Astrocyte (in vitro differentiated cells and primary cell): ENCODE measurements around the gene RUVBL2. TPM values are rescaled to one million over a fixed set of nuclear protein-coding genes. Genes with fewer than 3 reads are reported as not detected.

Source experiments
- DNase-seq: peaks from one replicate; pipeline ENCODE4 v3.0.0-alpha.2; 2010; ENCODE audit warnings: low read depth
- FAIRE-seq: peaks from 2 replicates; lab custom pipeline; 2011; peaks lifted over from hg19 to GRCh38; lab: Jason Lieb, UNC
- H2AFZ ChIP-seq: 2 replicates; pipeline ENCODE4 v1.6.0; 2012; ENCODE audit warnings: low read depth, low read length, inconsistent platforms
- H3K27ac ChIP-seq: 2 replicates; pipeline ENCODE4 v1.5.1; 2011; ENCODE audit warnings: low read depth, low read length, inconsistent platforms
- H3K27me3 ChIP-seq: 2 replicates; pipeline ENCODE4 v1.6.0; 2011; ENCODE audit warnings: low read length, inconsistent platforms; ENCODE audit not compliant: insufficient read depth
- H3K36me3 ChIP-seq: 2 replicates; pipeline ENCODE4 v1.5.1; 2011; ENCODE audit warnings: low read length, inconsistent platforms; ENCODE audit not compliant: insufficient read depth
- H3K4me1 ChIP-seq: 2 replicates; pipeline ENCODE4 v1.5.1; 2011; ENCODE audit warnings: low read length, inconsistent platforms; ENCODE audit not compliant: insufficient read depth
- H3K4me2 ChIP-seq: 2 replicates; pipeline ENCODE4 v1.6.0; 2012; ENCODE audit warnings: low read length, inconsistent platforms
- H3K4me3 ChIP-seq: 2 replicates; pipeline ENCODE4 v1.5.1; 2011; ENCODE audit warnings: low read depth, mild to moderate bottlenecking, low read length, inconsistent platforms; ENCODE audit not compliant: insufficient read depth
- H3K79me2 ChIP-seq: 2 replicates; pipeline ENCODE4 v1.6.0; 2012; ENCODE audit warnings: mild to moderate bottlenecking, low read length, inconsistent platforms; ENCODE audit not compliant: insufficient read depth
- H3K9ac ChIP-seq: 2 replicates; pipeline ENCODE4 v1.6.0; 2012; ENCODE audit warnings: mild to moderate bottlenecking, low read length, inconsistent platforms
- H3K9me3 ChIP-seq: 2 replicates; pipeline ENCODE4 v1.5.1; 2012; ENCODE audit warnings: low read depth, mild to moderate bottlenecking, low read length, inconsistent platforms; ENCODE audit not compliant: insufficient read depth
- H4K20me1 ChIP-seq: 2 replicates; pipeline ENCODE4 v1.6.0; 2012; ENCODE audit warnings: low read length, inconsistent platforms; ENCODE audit not compliant: insufficient read depth
- H3K27ac Mint-ChIP-seq: one replicate; pipeline ENCODE4 v1.8.0; 2021; ENCODE audit warnings: mild to moderate bottlenecking, mixed read lengths; ENCODE audit not compliant: unreplicated experiment
- H3K27me3 Mint-ChIP-seq: one replicate; pipeline ENCODE4 v1.8.0; 2021; ENCODE audit warnings: low read depth, mixed read lengths; ENCODE audit not compliant: unreplicated experiment
- H3K36me3 Mint-ChIP-seq: one replicate; pipeline ENCODE4 v1.8.0; 2021; ENCODE audit warnings: low read depth, mixed read lengths; ENCODE audit not compliant: unreplicated experiment
- H3K4me1 Mint-ChIP-seq: one replicate; pipeline ENCODE4 v1.8.0; 2021; ENCODE audit warnings: low read depth, mixed read lengths; ENCODE audit not compliant: unreplicated experiment
- H3K4me3 Mint-ChIP-seq: one replicate; pipeline ENCODE4 v1.8.0; 2021; ENCODE audit warnings: mild to moderate bottlenecking, moderate library complexity, mixed read lengths; ENCODE audit not compliant: unreplicated experiment
- H3K9me3 Mint-ChIP-seq: one replicate; pipeline ENCODE4 v1.8.0; 2021; ENCODE audit warnings: mild to moderate bottlenecking, mixed read lengths; ENCODE audit not compliant: unreplicated experiment
- EZH2 ChIP-seq: IDR thresholded peaks from 2 replicates; pipeline ENCODE4 v1.6.1; 2012; ENCODE audit warnings: mild to moderate bottlenecking, low read length, inconsistent platforms; ENCODE audit not compliant: insufficient read depth
- total RNA-seq: library from RNA; stranded (reverse); gene quantifications from 2 replicates; pipeline ENCODE4 v1.2.1, GENCODE V29; 2021
- TF ChIP-seq, protein P1 (sequence below): IDR thresholded peaks from 2 replicates; pipeline ENCODE4 v1.5.1; 2011; ENCODE audit warnings: low read depth, mild to moderate bottlenecking, inconsistent platforms, low read length, moderate library complexity; ENCODE audit not compliant: insufficient read depth

The RUVBL2 gene
- total RNA-seq, 1 donor from 2014 or later = 106 TPM

DNA sequence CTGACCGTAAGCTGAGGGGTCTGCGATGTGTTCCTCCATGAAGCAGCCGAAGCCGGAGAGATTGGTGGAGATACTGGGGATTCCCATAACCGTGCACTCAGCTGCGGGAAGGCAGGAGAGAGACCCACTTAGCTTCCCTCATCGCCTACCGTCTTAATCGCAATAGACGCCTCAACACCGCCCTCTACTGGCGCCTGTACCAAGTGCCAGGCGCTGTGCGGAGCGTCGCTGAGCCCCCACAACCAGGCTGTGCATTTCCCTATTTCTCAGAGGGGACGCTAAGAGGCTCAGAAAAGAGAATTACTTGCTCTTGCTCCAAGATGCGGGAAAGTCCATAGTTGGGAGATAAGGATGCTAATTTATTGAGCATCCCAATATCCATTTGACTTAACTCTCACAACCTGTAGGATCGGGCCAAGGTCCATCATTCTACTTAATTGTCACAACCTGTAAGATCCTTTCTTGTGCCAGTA lies 22.7 kb upstream of the RUVBL2 start:
- Histone ChIP-seq H3K79me2 (peaks cover 12% of the 10 kb centered on the region), H3K4me1 (peaks cover 13% of the 10 kb centered on the region), H3K4me2 (no peak overlapping the region), H3K9me3 (no peaks in the 10 kb centered on the region), H4K20me1 (peaks cover 45% of the 10 kb centered on the region), H3K9ac (peak overlapping the region; percentile 21), H2AFZ (no peak overlapping the region), H3K27ac (no peak overlapping the region), H3K27me3 (no peaks in the 10 kb centered on the region), H3K4me3 (no peak overlapping the region), H3K36me3 (peaks cover 15% of the 10 kb centered on the region)
- Mint-ChIP-seq H3K9me3 (no peaks in the 10 kb centered on the region), H3K4me1 (peaks cover 13% of the 10 kb centered on the region), H3K27ac (no peak overlapping the region), H3K36me3 (peaks cover 35% of the 10 kb centered on the region), H3K4me3 (no peak overlapping the region), H3K27me3 (no peaks in the 10 kb centered on the region)
- no peak for DNase-seq
- no peak for FAIRE-seq
- TF ChIP-seq, protein P1, sequence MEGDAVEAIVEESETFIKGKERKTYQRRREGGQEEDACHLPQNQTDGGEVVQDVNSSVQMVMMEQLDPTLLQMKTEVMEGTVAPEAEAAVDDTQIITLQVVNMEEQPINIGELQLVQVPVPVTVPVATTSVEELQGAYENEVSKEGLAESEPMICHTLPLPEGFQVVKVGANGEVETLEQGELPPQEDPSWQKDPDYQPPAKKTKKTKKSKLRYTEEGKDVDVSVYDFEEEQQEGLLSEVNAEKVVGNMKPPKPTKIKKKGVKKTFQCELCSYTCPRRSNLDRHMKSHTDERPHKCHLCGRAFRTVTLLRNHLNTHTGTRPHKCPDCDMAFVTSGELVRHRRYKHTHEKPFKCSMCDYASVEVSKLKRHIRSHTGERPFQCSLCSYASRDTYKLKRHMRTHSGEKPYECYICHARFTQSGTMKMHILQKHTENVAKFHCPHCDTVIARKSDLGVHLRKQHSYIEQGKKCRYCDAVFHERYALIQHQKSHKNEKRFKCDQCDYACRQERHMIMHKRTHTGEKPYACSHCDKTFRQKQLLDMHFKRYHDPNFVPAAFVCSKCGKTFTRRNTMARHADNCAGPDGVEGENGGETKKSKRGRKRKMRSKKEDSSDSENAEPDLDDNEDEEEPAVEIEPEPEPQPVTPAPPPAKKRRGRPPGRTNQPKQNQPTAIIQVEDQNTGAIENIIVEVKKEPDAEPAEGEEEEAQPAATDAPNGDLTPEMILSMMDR = peak; percentile 93
- TF ChIP-seq EZH2 = no peak

DNA sequence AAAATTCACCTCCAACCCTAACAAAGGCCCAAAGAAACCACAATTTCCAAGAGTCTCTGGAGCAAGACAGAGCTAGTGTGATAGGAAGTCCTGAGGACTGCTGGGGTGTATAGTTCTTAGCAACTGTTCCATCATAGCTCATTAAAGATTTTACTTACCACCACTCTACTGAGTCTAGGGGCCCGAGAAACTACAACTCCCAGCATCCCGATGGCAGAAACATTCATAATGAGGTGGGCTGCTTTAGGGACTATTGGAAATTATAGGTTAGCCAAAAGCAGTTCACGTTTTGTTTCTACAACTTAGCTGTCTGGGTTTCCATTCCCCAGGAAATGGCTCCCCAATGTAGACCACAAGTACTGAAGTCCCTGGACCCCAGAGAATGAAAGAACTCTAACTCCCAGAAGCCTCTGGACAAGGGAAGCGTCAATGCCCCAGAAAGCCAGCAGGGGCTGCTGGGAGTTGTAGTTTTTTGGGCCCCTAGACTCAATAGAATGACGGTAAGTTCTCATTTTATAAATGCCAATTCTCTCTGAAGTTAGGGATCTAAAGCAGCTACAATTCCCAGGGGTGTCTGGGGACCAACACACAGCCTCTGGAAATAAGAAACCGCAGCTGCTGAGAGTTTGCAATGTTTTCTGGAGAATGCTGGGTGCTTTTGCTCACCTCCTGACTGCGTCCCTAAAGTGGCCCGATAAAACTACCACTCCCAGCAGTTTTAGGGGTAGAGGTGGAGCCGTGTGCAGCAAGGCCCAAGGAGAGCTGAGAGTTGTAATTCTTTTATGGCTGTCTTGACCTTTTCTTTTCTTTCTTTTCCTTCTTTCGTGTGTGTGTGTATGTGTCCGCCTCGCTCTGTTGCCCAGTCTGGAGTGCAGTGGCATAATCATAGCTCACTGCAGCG lies 17.5 kb upstream of the RUVBL2 start:
- H3K36me3 Mint-ChIP-seq = peaks cover 28% of the 10 kb centered on the region
- H2AFZ ChIP-seq = no peak overlapping the region
- peaks cover 2% of the 10 kb centered on the region for H3K9me3 Mint-ChIP-seq
- no peaks in the 10 kb centered on the region for H3K27me3 Mint-ChIP-seq
- H3K9ac ChIP-seq = no peak overlapping the region
- H3K27ac ChIP-seq = no peak overlapping the region
- DNase-seq (no peak), FAIRE-seq (no peak)
- peaks cover 4% of the 10 kb centered on the region for H3K36me3 ChIP-seq
- TF ChIP-seq, protein P1 = no peak
- TF ChIP-seq EZH2 = no peak
- H3K4me1 Mint-ChIP-seq = peaks cover 11% of the 10 kb centered on the region
- H3K9me3 ChIP-seq = no peaks in the 10 kb centered on the region
- H3K27me3 ChIP-seq = no peaks in the 10 kb centered on the region
- H4K20me1 ChIP-seq = peaks cover 11% of the 10 kb centered on the region
- H3K27ac Mint-ChIP-seq = peak overlapping the region; percentile 62
- H3K4me3 Mint-ChIP-seq = no peak overlapping the region
- H3K4me1 ChIP-seq = peaks cover 9% of the 10 kb centered on the region
- no peak overlapping the region for H3K4me2 ChIP-seq
- no peaks in the 10 kb centered on the region for H3K79me2 ChIP-seq
- no peak overlapping the region for H3K4me3 ChIP-seq

DNA sequence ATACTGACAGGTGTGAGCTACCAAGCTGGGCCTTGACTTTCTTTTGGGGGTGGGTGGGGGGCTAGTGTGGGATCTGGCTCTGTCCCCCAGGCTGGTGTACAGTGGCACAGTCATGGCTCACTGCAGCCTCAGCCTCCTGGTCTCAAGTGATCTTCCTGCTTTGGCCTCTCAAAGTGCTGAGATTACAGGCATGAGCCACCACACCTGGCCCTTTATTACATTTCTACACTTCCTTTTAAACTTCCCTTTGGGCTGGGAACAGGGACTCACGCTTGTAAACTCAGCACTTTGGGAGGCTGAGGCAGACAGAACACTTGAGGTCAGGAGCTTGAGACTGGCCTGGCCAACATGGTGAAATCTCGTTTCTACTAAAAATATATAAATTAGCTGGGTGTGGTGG lies 16.6 kb upstream of the RUVBL2 start:
- TF ChIP-seq, protein P1 = no peak
- no peak overlapping the region for H3K4me2 ChIP-seq
- H3K27me3 ChIP-seq = no peaks in the 10 kb centered on the region
- H3K4me1 Mint-ChIP-seq = peaks cover 11% of the 10 kb centered on the region
- H4K20me1 ChIP-seq = peaks cover 6% of the 10 kb centered on the region
- no peaks in the 10 kb centered on the region for H3K27me3 Mint-ChIP-seq
- H3K4me3 ChIP-seq = no peak overlapping the region
- peaks cover 4% of the 10 kb centered on the region for H3K36me3 ChIP-seq
- no peak overlapping the region for H3K4me3 Mint-ChIP-seq
- H3K27ac ChIP-seq = no peak overlapping the region
- DNase-seq = no peak
- no peaks in the 10 kb centered on the region for H3K79me2 ChIP-seq
- H3K9me3 Mint-ChIP-seq = peaks cover 2% of the 10 kb centered on the region
- no peak for FAIRE-seq
- H3K4me1 ChIP-seq = peaks cover 9% of the 10 kb centered on the region
- H3K36me3 Mint-ChIP-seq = peaks cover 34% of the 10 kb centered on the region
- H3K9me3 ChIP-seq = no peaks in the 10 kb centered on the region
- H2AFZ ChIP-seq = no peak overlapping the region
- H3K9ac ChIP-seq = no peak overlapping the region
- peak overlapping the region; percentile 26 for H3K27ac Mint-ChIP-seq
